GM12864 (cell line): ENCODE data around the gene ERC1.

Experiments
- DNase-seq: peaks from one replicate; pipeline ENCODE4 v3.0.0-alpha.2; 2011; ENCODE audit warnings: low read depth
- H3K4me3 ChIP-seq: 2 replicates; pipeline ENCODE4 v1.5.1; 2011; ENCODE audit warnings: mild to moderate bottlenecking, low read depth, low read length, control low read depth
- CTCF ChIP-seq: IDR thresholded peaks from 2 replicates; pipeline ENCODE4 v1.5.1; 2011; ENCODE audit warnings: low read depth, mild to moderate bottlenecking, moderate library complexity, low read length, control low read depth, inconsistent platforms; ENCODE audit errors: missing control alignments

Gene ERC1

DNA sequence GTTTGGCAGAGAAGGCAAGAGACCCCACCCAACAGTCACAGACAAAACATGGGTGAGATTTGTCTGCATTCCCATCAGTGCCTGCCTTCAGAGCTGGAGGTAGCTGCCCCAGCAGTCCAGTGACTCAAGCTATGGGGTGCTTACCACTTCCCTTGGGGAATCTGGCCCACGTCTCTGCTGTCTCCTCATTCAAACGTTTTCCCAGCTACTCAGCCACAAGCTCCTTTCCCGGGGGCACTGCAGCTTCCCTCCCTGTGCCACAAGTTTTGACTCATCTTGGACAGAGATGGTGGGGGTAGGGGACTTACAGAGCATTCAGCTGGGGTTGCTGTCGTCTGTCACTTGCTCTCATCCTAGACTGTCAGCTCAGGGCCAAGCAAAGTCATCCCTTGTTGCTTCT is 536.8 kb downstream of the ERC1 start:
- no peak for TF ChIP-seq CTCF
- no peak overlapping the region for H3K4me3 ChIP-seq
- DNase-seq, result no peak

GRCh38 chr12:1528791-1529190 is 537.8 kb downstream of the ERC1 start:
- no peak for DNase-seq
- no peak overlapping the region for H3K4me3 ChIP-seq
- TF ChIP-seq CTCF, result no peak

DNA sequence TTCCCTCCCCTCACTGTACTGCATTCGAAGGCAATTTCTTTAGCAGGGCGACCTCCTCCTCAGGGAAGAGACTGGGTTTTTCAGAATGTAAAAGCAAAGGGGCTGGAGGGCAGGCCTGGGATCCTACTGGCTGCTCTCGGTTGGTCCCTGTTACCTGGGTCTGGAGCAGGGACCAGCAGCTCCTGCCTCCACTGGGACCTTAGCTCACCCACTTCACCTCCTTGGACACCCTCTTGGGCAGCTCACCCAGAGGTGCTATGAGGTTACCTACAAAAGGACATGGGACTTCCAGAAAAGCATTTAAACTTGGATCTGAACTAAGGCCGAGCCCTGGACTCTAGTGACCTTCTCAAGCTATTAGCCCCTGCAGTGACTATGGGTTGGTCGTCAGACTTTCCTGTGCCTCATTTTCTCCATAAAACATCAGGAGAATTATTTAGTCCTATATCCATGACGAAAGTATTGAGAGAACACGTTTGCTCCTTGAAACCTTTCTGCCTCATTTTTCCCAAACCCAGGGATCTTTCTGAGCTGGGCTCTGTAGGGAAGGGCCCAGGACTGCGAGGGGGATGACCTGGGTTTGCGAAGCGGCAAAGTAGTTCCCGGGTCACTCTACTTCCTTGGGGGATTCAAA is 538.3 kb downstream of the ERC1 start:
- no peak for TF ChIP-seq CTCF
- H3K4me3 ChIP-seq, result peak overlapping the region; percentile 74
- DNase-seq, result no peak

DNA sequence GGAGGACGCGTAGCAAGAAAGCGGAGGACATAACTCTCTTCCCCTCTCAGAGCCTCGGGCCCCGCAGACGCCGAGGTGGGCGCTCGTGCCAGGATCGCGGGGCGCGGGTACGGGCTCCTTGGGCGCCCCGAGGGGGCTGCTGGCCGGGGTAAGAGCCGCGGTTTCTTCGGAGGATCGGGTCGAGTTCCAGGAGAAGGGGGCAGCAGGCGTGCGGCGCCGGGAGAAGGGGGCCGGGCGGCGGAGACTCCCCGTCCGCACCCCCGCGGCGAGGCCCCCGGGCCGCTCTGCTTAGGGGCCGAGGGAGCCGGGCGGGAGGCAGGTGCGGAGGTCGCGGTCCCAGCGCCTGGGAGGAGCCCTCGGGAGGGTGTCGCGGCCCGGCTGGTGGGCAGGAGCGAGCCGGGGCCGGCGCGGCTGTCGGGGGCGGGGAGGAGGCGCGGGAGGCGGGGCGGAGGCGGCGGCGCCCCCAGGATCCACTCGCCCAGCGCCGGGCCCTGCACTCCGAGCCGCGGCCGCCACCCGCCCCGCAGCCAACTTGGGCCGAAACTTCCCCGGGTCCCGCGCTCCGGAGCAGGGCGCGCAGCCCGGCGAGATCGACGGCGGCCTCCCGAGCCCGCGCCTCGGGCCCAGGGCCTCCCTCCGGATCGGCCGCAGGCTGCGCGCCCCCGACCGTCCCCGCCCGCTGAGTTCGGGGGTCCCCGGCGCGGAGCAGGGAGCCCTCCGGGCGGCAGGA is 539.0 kb downstream of the ERC1 start:
- no peak for DNase-seq
- no peak for TF ChIP-seq CTCF

DNA sequence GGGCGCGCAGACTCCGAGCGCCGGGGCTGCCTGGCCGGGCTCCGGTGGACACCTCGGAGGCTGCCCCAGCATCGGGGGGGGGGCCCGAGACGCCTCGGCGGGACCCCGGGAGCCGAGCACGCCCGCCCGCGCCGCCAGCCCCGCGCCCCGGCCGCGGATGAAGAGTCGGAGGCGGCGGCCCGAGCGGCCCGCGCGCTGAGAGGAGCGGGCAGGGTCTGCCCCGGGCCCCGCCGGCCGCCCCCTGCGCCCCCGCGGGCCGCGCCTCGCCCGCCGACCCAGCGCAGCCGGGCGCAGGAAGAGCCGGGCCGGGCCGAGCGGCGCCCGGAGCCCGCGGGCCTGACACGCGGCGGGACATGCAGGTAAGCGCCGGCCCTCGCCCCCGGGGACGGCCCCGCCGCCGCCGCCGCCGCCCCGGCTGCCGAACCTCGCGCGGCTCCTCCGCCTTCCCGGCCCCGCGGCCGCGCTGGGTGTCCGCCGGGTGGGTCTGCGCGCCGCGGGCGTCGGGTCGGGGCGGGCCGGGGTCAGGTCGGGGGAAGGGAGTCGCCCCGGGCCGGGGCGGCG is 539.6 kb downstream of the ERC1 start:
- DNase-seq, result no peak
- H3K4me3 ChIP-seq, result peak overlapping the region; percentile 74
- no peak for TF ChIP-seq CTCF

More for the DNA sequence above, 539.0 kb downstream of the ERC1 start:
- peak overlapping the region; percentile 74 for H3K4me3 ChIP-seq

DNA sequence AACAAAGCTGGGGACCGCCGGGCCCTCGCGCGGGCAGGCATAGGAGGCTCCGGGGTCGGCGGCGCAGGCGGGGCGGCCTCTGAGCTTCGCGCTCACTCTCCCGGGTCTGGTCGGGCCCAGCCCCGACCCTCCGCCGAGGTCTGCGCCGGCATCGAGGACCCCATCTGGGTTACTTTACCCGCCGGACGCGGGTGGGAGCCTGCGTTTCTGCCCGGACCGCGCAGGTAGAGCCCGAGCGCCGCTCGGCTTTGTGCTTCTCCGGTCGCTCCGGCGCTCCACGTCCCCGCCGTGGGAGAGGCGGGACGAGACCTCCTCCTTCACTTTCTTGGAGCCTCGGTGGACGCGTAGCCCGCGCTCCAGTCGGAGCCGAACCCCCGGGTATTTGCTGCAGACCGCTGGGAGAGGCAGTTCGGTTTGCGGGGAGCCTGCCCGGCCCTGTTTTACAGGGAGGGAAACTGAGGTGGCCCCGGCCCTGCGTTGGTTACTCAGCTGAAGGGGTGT is 540.2 kb downstream of the ERC1 start:
- peak overlapping the region; percentile 74 for H3K4me3 ChIP-seq
- no peak for DNase-seq
- TF ChIP-seq CTCF, result no peak
